Natural killer cell (primary cell): ENCODE measurements around the gene BPIFB4. TPM values are rescaled to one million over a fixed set of nuclear protein-coding genes. Genes with fewer than 3 reads are reported as not detected.

Experiments
- ATAC-seq, 3 donors: fragments of 150-1000 bp in 2 of 3; fragments of 200-7000 bp in 1 of 3; cut with Tn5 transposase; 1 replicate in 1 of 3; 2 replicates in 2 of 3; pipeline ENCODE4 v1.10.0; 2021; ENCODE audit warnings: mild to moderate bottlenecking in 2 of 3, moderate library complexity in 2 of 3
- DNase-seq, 2 donors: peaks; one replicate each; pipeline versions ENCODE4 v3.0.0 to v3.0.0-alpha.2; 2013 to 2021; ENCODE audit warnings: mixed read lengths in 1 of 2
- H3K27ac ChIP-seq: one replicate; pipeline ENCODE4 v1.5.1; 2013; ENCODE audit warnings: mild to moderate bottlenecking, low read length
- H3K27me3 ChIP-seq: one replicate; pipeline ENCODE4 v1.6.1; 2013; ENCODE audit warnings: low read length; ENCODE audit not compliant: control insufficient read depth, insufficient read depth
- H3K36me3 ChIP-seq: one replicate; pipeline ENCODE4 v1.6.1; 2013; ENCODE audit warnings: low read length; ENCODE audit not compliant: control insufficient read depth, insufficient read depth
- H3K4me1 ChIP-seq: one replicate; pipeline ENCODE4 v1.6.1; 2013; ENCODE audit warnings: low read length; ENCODE audit not compliant: control insufficient read depth, insufficient read depth
- H3K4me3 ChIP-seq: one replicate; pipeline ENCODE4 v1.5.1; 2013; ENCODE audit warnings: low read length
- H3K9me3 ChIP-seq: one replicate; pipeline ENCODE4 v1.6.1; 2013; ENCODE audit warnings: low read length; ENCODE audit not compliant: control insufficient read depth, insufficient read depth
- H3K27ac Mint-ChIP-seq, 2 donors: one replicate each; pipeline ENCODE4 v1.8.0; 2022; ENCODE audit warnings: mild to moderate bottlenecking in 2 of 2, mixed read lengths in 2 of 2, moderate library complexity in 1 of 2
- H3K27me3 Mint-ChIP-seq, 2 donors: one replicate each; pipeline ENCODE4 v1.8.0; 2022; ENCODE audit warnings: low read depth in 2 of 2, mixed read lengths in 2 of 2
- H3K36me3 Mint-ChIP-seq: one replicate; pipeline ENCODE4 v1.8.0; 2022; ENCODE audit warnings: mixed read lengths
- H3K4me1 Mint-ChIP-seq, 2 donors: one replicate each; pipeline ENCODE4 v1.8.0; 2022; ENCODE audit warnings: mixed read lengths in 2 of 2
- H3K4me3 Mint-ChIP-seq: one replicate; pipeline ENCODE4 v1.8.0; 2022; ENCODE audit warnings: mild to moderate bottlenecking, moderate library complexity, mixed read lengths
- H3K9me3 Mint-ChIP-seq, 2 donors: one replicate each; pipeline ENCODE4 v1.8.0; 2022; ENCODE audit warnings: mixed read lengths in 2 of 2
- CTCF ChIP-seq: fragments of 200-600 bp; IDR thresholded peaks from one replicate; pipeline ENCODE4 v1.8.0; 2022; ENCODE audit warnings: antibody characterized with exemption
- WGBS: methylation state at CpG from one replicate; pipeline ENCODE4 v1.1.7; 2013; ENCODE audit warnings: missing lambda C conversion rate; ENCODE audit not compliant: insufficient coverage; 5-methylcytosine and 5-hydroxymethylcytosine counted together
- intact Hi-C: fragments of 100-400 bp; cut with micrococcal nuclease; formaldehyde crosslinking; loops from one replicate; pipeline ENCODE4 v1.14.2; 2022
- total RNA-seq, 4 donors: library from RNA; stranded (reverse); fragments of 120-200 nt in 1 of 4; gene quantifications; one replicate each; pipeline versions ENCODE4 v1.2.3 to v1.2.4, GENCODE V29; 2013 to 2022

Gene BPIFB4
- total RNA-seq, 3 donors from 2014 or later (not counting 1 experiment from before 2014, with no cell fraction given) = not detected

- DNase-seq (no peak), ATAC-seq (no peak)
- Mint-ChIP-seq H3K36me3 (no peaks in the 10 kb centered on the region), H3K4me3 (no peak overlapping the region), H3K27ac (no peak overlapping the region), H3K9me3 (no peaks in the 10 kb centered on the region), H3K27me3 (peaks cover 0 to 2% of the 10 kb centered on the region in 2 donors), H3K4me1 (peaks cover 0 to 4% of the 10 kb centered on the region in 2 donors)
- Histone ChIP-seq H3K27ac (no peak overlapping the region), H3K27me3 (no peaks in the 10 kb centered on the region), H3K4me1 (no peaks in the 10 kb centered on the region), H3K9me3 (no peaks in the 10 kb centered on the region), H3K4me3 (no peak overlapping the region), H3K36me3 (no peaks in the 10 kb centered on the region)
- WGBS = 90% methylated on average over 4 of the region's 5 CpGs
- intact Hi-C loops = no loop called here
- TF ChIP-seq CTCF = no peak
Measured at GRCh38 chr20:33071198-33071597, 8.2 kb upstream of the BPIFB4 start.

GRCh38 chr20:33072362-33072761 lies 7.1 kb upstream of the BPIFB4 start:
- Mint-ChIP-seq H3K4me1 (peaks cover 0 to 4% of the 10 kb centered on the region in 2 donors), H3K36me3 (no peaks in the 10 kb centered on the region), H3K4me3 (no peak overlapping the region), H3K27me3 (peaks cover 0 to 2% of the 10 kb centered on the region in 2 donors), H3K27ac (no peak overlapping the region), H3K9me3 (no peaks in the 10 kb centered on the region)
- H3K9me3 ChIP-seq = no peaks in the 10 kb centered on the region
- no peaks in the 10 kb centered on the region for H3K4me1 ChIP-seq
- no peak overlapping the region for H3K27ac ChIP-seq
- intact Hi-C loops = no loop called here
- WGBS = 86% methylated on average over 3 of the region's 4 CpGs
- DNase-seq (no peak), ATAC-seq (no peak)
- no peaks in the 10 kb centered on the region for H3K36me3 ChIP-seq
- TF ChIP-seq CTCF = no peak
- no peaks in the 10 kb centered on the region for H3K27me3 ChIP-seq
- H3K4me3 ChIP-seq = no peak overlapping the region

- no peaks in the 10 kb centered on the region for H3K4me1 ChIP-seq
- no peak overlapping the region for H3K27ac Mint-ChIP-seq
- no peak for TF ChIP-seq CTCF
Measured at GRCh38 chr20:33072813-33073212, 6.6 kb upstream of the BPIFB4 start.

GRCh38 chr20:33074675-33075074 lies 4.8 kb upstream of the BPIFB4 start:
- no peak overlapping the region for H3K27ac Mint-ChIP-seq
- no peaks in the 10 kb centered on the region for H3K36me3 Mint-ChIP-seq

More at GRCh38 chr20:33072813-33073212, 6.6 kb upstream of the BPIFB4 start:
- intact Hi-C loops = no loop called here
- Mint-ChIP-seq H3K4me1 (peaks cover 0 to 4% of the 10 kb centered on the region in 2 donors), H3K9me3 (no peaks in the 10 kb centered on the region), H3K36me3 (no peaks in the 10 kb centered on the region), H3K4me3 (no peak overlapping the region), H3K27me3 (peaks cover 0 to 2% of the 10 kb centered on the region in 2 donors)
- Histone ChIP-seq H3K36me3 (no peaks in the 10 kb centered on the region), H3K9me3 (no peaks in the 10 kb centered on the region), H3K4me3 (no peak overlapping the region), H3K27me3 (no peaks in the 10 kb centered on the region), H3K27ac (no peak overlapping the region)
- no peak for DNase-seq
- WGBS = 92% methylated on average over 2 of the region's 2 CpGs
- ATAC-seq = no peak

More at GRCh38 chr20:33074675-33075074, 4.8 kb upstream of the BPIFB4 start:
- Histone ChIP-seq H3K4me1 (no peaks in the 10 kb centered on the region), H3K9me3 (no peaks in the 10 kb centered on the region), H3K27me3 (no peaks in the 10 kb centered on the region), H3K27ac (no peak overlapping the region), H3K36me3 (no peaks in the 10 kb centered on the region), H3K4me3 (no peak overlapping the region)
- intact Hi-C loops = no loop called here
- Mint-ChIP-seq H3K27me3 (peaks cover 0 to 2% of the 10 kb centered on the region in 2 donors), H3K4me3 (no peak overlapping the region), H3K4me1 (no peaks in the 10 kb centered on the region), H3K9me3 (no peaks in the 10 kb centered on the region)
- 83% methylated on average over 2 of the region's 2 CpGs for WGBS
- ATAC-seq (no peak), DNase-seq (no peak)
- no peak for TF ChIP-seq CTCF
